Thyroid gland (tissue), 4 donors: ENCODE measurements around the gene FOXO3. TPM values are rescaled to one million over a fixed set of nuclear protein-coding genes. Genes with fewer than 3 reads are reported as not detected.
"Not testable (repeated sequence)": the region's sequence is repeated elsewhere in the genome, so short reads cannot be mapped to it uniquely, and the experiment has no call there.

Experiments used
- DNase-seq, 2 donors: peaks; one replicate each; pipeline ENCODE4 v3.0.0-alpha.2; 2019
- H3K27ac ChIP-seq, 3 donors: fragments of 200-600 bp; sonication (generic); 1 replicate in 2 of 3; 2 replicates in 1 of 3; pipeline ENCODE4 v1.5.1; 2016 to 2019; ENCODE audit warnings: mild to moderate bottlenecking in 1 of 3, moderate library complexity in 1 of 3
- H3K27me3 ChIP-seq: fragments of 200-600 bp; sonication (generic); one replicate; pipeline ENCODE4 v1.5.1; 2019
- H3K36me3 ChIP-seq, 2 donors: fragments of 200-600 bp; sonication (generic); one replicate each; pipeline ENCODE4 v1.5.1; 2016 to 2019
- H3K4me1 ChIP-seq, 2 donors: fragments of 200-600 bp; sonication (generic); one replicate each; pipeline ENCODE4 v1.5.1; 2017 to 2019
- H3K4me3 ChIP-seq, 3 donors: fragments of 200-600 bp; sonication (generic); replicated peaks in 1 of 3; 1 replicate in 2 of 3; 2 replicates in 1 of 3; pipeline ENCODE4 v1.5.1; 2016; ENCODE audit warnings: mild to moderate bottlenecking in 1 of 3
- H3K9me3 ChIP-seq: fragments of 200-600 bp; sonication (generic); one replicate; pipeline ENCODE4 v1.5.1; 2017
- POLR2A ChIP-seq, 2 donors: fragments of 450-650 bp; IDR thresholded peaks; one replicate each; pipeline ENCODE4 v1.6.1; 2017; ENCODE audit warnings: antibody characterized with exemption in 2 of 2, mild to moderate bottlenecking in 2 of 2, moderate library complexity in 1 of 2
- WGBS, 2 donors: methylation state at CpG; one replicate each; pipeline ENCODE4 v1.1.5; 2017; 5-methylcytosine and 5-hydroxymethylcytosine counted together
- intact Hi-C: fragments of 100-400 bp; cut with DNase I; formaldehyde crosslinking; loops from one replicate; pipeline ENCODE4 v1.15.1; 2023
- total RNA-seq, 4 donors: library from RNA; depleted of rRNA; stranded (reverse); fragments of >200 nt; gene quantifications; one replicate each; pipeline ENCODE4 v1.2.3, GENCODE V29; 2016
- TF ChIP-seq, protein P1 (sequence below), 6 experiments: fragments of 200-600 bp in 3 of 6; fragments of 450-650 bp in 3 of 6; sonication (generic) in 3 of 6; IDR thresholded peaks; one replicate each; pipeline ENCODE4 v1.5.1; 2016 to 2019; ENCODE audit warnings: antibody characterized with exemption in 6 of 6, mild to moderate bottlenecking in 2 of 6, inconsistent platforms in 1 of 6, moderate library complexity in 1 of 6

The FOXO3 gene
- total RNA-seq, 4 donors from 2014 or later: 61.8 to 103 (median 76.8) TPM

- Histone ChIP-seq H3K4me3 (no peak overlapping the region), H3K4me1 (peaks cover 5 to 25% of the 10 kb centered on the region in 2 donors), H3K27me3 (no peaks in the 10 kb centered on the region), H3K27ac (no peak overlapping the region), H3K36me3 (peaks cover 5 to 10% of the 10 kb centered on the region in 2 donors), H3K9me3 (no peaks in the 10 kb centered on the region)
- TF ChIP-seq POLR2A (IDR thresholded peaks at IDR 0.05): no peak
- TF ChIP-seq, protein P1, sequence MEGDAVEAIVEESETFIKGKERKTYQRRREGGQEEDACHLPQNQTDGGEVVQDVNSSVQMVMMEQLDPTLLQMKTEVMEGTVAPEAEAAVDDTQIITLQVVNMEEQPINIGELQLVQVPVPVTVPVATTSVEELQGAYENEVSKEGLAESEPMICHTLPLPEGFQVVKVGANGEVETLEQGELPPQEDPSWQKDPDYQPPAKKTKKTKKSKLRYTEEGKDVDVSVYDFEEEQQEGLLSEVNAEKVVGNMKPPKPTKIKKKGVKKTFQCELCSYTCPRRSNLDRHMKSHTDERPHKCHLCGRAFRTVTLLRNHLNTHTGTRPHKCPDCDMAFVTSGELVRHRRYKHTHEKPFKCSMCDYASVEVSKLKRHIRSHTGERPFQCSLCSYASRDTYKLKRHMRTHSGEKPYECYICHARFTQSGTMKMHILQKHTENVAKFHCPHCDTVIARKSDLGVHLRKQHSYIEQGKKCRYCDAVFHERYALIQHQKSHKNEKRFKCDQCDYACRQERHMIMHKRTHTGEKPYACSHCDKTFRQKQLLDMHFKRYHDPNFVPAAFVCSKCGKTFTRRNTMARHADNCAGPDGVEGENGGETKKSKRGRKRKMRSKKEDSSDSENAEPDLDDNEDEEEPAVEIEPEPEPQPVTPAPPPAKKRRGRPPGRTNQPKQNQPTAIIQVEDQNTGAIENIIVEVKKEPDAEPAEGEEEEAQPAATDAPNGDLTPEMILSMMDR (IDR thresholded peaks at IDR 0.05): no peak
- no peak for DNase-seq
- WGBS, 2 donors: 90 to 94% methylated on average over 2 of the region's 2 CpGs
- intact Hi-C loops: loop anchor here (10.0 kb wide), 1 partner anchor 97 kb away; the partner anchor contains the start of gene FOXO3
Measured at GRCh38 chr6:108661982-108662381, 101.3 kb downstream of the FOXO3 start.

DNA sequence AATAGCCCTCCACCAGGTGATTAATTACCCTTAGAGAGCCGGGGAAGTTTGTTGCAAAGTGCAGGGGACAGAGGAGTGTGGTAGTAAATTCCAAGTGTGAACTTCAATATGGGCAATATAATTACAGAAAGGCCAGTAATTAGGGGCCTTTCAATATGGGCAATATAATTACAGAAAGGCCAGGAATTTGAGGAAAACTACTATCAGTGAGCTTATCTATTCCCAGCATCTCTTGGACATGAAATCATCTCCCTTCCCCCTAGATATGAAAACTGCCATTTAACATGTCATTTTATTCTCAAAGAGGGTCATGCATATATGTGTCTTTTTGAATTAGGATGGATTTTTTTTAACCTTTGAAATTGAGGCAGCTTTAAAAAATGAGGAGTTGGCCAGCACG is 102.0 kb downstream of the FOXO3 start:
- peaks cover 10 to 31% of the 10 kb centered on the region in 2 donors for H3K4me1 ChIP-seq
- no peak overlapping the region for H3K4me3 ChIP-seq
- H3K36me3 ChIP-seq: peaks cover 5 to 10% of the 10 kb centered on the region in 2 donors
- WGBS, 2 donors: 86 to 92% methylated on average over 2 of the region's 2 CpGs
- TF ChIP-seq, protein P1 (IDR thresholded peaks at IDR 0.05): no peak
- TF ChIP-seq POLR2A (IDR thresholded peaks at IDR 0.05): no peak
- no peak overlapping the region for H3K27ac ChIP-seq
- H3K27me3 ChIP-seq: no peaks in the 10 kb centered on the region
- H3K9me3 ChIP-seq: no peaks in the 10 kb centered on the region
- intact Hi-C loops: loop anchor here (10.0 kb wide), 1 partner anchor 98 kb away; the partner anchor contains the start of gene FOXO3
- no peak for DNase-seq

DNA sequence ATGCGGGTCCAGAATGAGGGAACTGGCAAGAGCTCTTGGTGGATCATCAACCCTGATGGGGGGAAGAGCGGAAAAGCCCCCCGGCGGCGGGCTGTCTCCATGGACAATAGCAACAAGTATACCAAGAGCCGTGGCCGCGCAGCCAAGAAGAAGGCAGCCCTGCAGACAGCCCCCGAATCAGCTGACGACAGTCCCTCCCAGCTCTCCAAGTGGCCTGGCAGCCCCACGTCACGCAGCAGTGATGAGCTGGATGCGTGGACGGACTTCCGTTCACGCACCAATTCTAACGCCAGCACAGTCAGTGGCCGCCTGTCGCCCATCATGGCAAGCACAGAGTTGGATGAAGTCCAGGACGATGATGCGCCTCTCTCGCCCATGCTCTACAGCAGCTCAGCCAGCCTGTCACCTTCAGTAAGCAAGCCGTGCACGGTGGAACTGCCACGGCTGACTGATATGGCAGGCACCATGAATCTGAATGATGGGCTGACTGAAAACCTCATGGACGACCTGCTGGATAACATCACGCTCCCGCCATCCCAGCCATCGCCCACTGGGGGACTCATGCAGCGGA is 102.9 kb downstream of the FOXO3 start:
- 94 to 97% methylated on average over 20 to 28 of the region's 30 CpGs for WGBS, 2 donors
- not testable (repeated sequence) for H3K27me3 ChIP-seq, H3K27ac ChIP-seq, H3K9me3 ChIP-seq, DNase-seq, H3K4me3 ChIP-seq
- Histone ChIP-seq H3K36me3 (peaks cover 5 to 14% of the 10 kb centered on the region in 2 donors), H3K4me1 (peaks cover 17 to 33% of the 10 kb centered on the region in 2 donors)
- intact Hi-C loops: loop anchor here (10.0 kb wide), 1 partner anchor 99 kb away; the partner anchor contains the start of gene FOXO3

GRCh38 chr6:108665495-108666196 is 104.9 kb downstream of the FOXO3 start:
- intact Hi-C loops: loop anchor here (10.0 kb wide), 1 partner anchor 101 kb away; the partner anchor contains the start of gene FOXO3
- Histone ChIP-seq H3K9me3 (no peaks in the 10 kb centered on the region), H3K27me3 (no peaks in the 10 kb centered on the region), H3K27ac (no peak overlapping the region), H3K36me3 (peaks cover 5 to 14% of the 10 kb centered on the region in 2 donors), H3K4me3 (no peak overlapping the region), H3K4me1 (peaks cover 33 to 50% of the 10 kb centered on the region in 2 donors)
- DNase-seq: no peak
- no peak for TF ChIP-seq POLR2A (IDR thresholded peaks at IDR 0.05)
- TF ChIP-seq, protein P1 (IDR thresholded peaks at IDR 0.05): no peak
- WGBS, 2 donors: 94 to 96% methylated on average over 3 of the region's 3 CpGs

- peaks cover 39 to 58% of the 10 kb centered on the region in 2 donors for H3K4me1 ChIP-seq
- no peak for TF ChIP-seq POLR2A (IDR thresholded peaks at IDR 0.05)
- TF ChIP-seq, protein P1 (IDR thresholded peaks at IDR 0.05): no peak
- H3K27ac ChIP-seq: no peak overlapping the region
- no peak for DNase-seq
- intact Hi-C loops: loop anchor here (10.0 kb wide), 1 partner anchor 102 kb away; the partner anchor contains the start of gene FOXO3
- H3K4me3 ChIP-seq: no peak overlapping the region
- H3K9me3 ChIP-seq: no peaks in the 10 kb centered on the region
- H3K27me3 ChIP-seq: no peaks in the 10 kb centered on the region
- WGBS, 2 donors: 63 to 81% methylated on average over 4 of the region's 4 CpGs
- peaks cover 5 to 14% of the 10 kb centered on the region in 2 donors for H3K36me3 ChIP-seq
Measured at GRCh38 chr6:108666656-108667260, 106.0 kb downstream of the FOXO3 start.
